Upper lobe of left lung (tissue), 6 donors: Measurements from ENCODE around the gene LYL1. TPM values are rescaled to one million over a fixed set of nuclear protein-coding genes. Genes with fewer than 3 reads are reported as not detected.

Source experiments
- ATAC-seq, 2 donors: fragments of 200-7000 bp; cut with Tn5 transposase; one replicate each; pipeline ENCODE4 v1.9.1; 2022; ENCODE audit warnings: mild to moderate bottlenecking in 2 of 2, moderate library complexity in 2 of 2; ENCODE audit not compliant: low FRiP score in 2 of 2
- DNase-seq, 2 donors: peaks; one replicate each; pipeline ENCODE4 v3.0.0-alpha.2; 2019 to 2020
- H3K27ac ChIP-seq, 4 donors: fragments of 200-600 bp; sonication (generic); one replicate each; pipeline ENCODE4 v1.5.1; 2016 to 2019
- H3K27me3 ChIP-seq, 4 donors: fragments of 200-600 bp; sonication (generic); one replicate each; pipeline ENCODE4 v1.5.1; 2017 to 2019
- H3K36me3 ChIP-seq, 4 donors: fragments of 200-600 bp; sonication (generic); one replicate each; pipeline ENCODE4 v1.5.1; 2016 to 2019
- H3K4me1 ChIP-seq, 4 donors: fragments of 200-600 bp; sonication (generic); one replicate each; pipeline ENCODE4 v1.5.1; 2018 to 2019
- H3K4me3 ChIP-seq, 4 donors: fragments of 200-600 bp; sonication (generic); one replicate each; pipeline ENCODE4 v1.5.1; 2017 to 2019; ENCODE audit warnings: mild to moderate bottlenecking in 2 of 4, moderate library complexity in 1 of 4
- H3K9me3 ChIP-seq, 4 donors: fragments of 200-600 bp; sonication (generic); one replicate each; pipeline ENCODE4 v1.5.1; 2018 to 2019
- CTCF ChIP-seq, 6 experiments: fragments of 450-650 bp in 4 of 6; fragments of 200-600 bp in 2 of 6; sonication (generic) in 2 of 6; IDR thresholded peaks; one replicate each; pipeline ENCODE4 v1.5.1; 2016 to 2019; ENCODE audit warnings: antibody characterized with exemption in 6 of 6
- EP300 ChIP-seq, 4 donors: sonication (generic); formaldehyde crosslinking; IDR thresholded peaks; one replicate each; pipeline ENCODE4 v1.5.1; 2017; ENCODE audit warnings: antibody characterized with exemption in 4 of 4, control low read depth in 2 of 4
- POLR2A ChIP-seq, 4 donors: fragments of 450-650 bp; IDR thresholded peaks; one replicate each; pipeline ENCODE4 v1.5.1; 2016 to 2017; ENCODE audit warnings: antibody characterized with exemption in 4 of 4, mild to moderate bottlenecking in 2 of 4
- POLR2AphosphoS5 ChIP-seq, 2 donors: sonication (generic); formaldehyde crosslinking; IDR thresholded peaks; one replicate each; pipeline ENCODE4 v1.5.1; 2017; ENCODE audit warnings: antibody characterized with exemption in 2 of 2
- WGBS, 2 donors: methylation state at CpG; one replicate each; pipeline ENCODE4 v1.1.5; 2017 to 2018; 5-methylcytosine and 5-hydroxymethylcytosine counted together
- total RNA-seq, 6 donors: library from RNA; depleted of rRNA in 4 of 6; stranded (reverse); fragments of >200 nt in 4 of 6; gene quantifications; one replicate each; pipeline versions ENCODE4 v1.1.0 to v1.2.1, GENCODE V29; 2016 to 2021
- donor health status: DM: no; HTN: no; CAD: no; lungs with moderate emphysema.
- donor health status: DM: no; HTN: yes; CAD: no; lungs with severe emphysema.

Gene LYL1
- total RNA-seq, 6 donors from 2014 or later, result 22.6 to 55.5 (median 31.4) TPM

- Histone ChIP-seq H3K27ac (peak overlapping the region in 3 of 4 donors; percentile 59 to 68 (median 62)), H3K27me3 (no peaks in the 10 kb centered on the region), H3K36me3 (peaks cover 13 to 34% (median 32%) of the 10 kb centered on the region in 4 donors), H3K4me3 (no peak overlapping the region), H3K4me1 (peaks cover 10 to 40% (median 24%) of the 10 kb centered on the region in 4 donors), H3K9me3 (no peaks in the 10 kb centered on the region)
- TF ChIP-seq POLR2A (IDR thresholded peaks at IDR 0.05) (no peak), EP300 (IDR thresholded peaks at IDR 0.05) (no peak), POLR2AphosphoS5 (IDR thresholded peaks at IDR 0.05) (no peak), CTCF (IDR thresholded peaks at IDR 0.05) (no peak)
- 60 to 75% methylated on average over 12 of the region's 12 CpGs for WGBS, 2 donors
- DNase-seq (no peak), ATAC-seq (no peak)
Measured at GRCh38 chr19:13133241-13133870, 30.7 kb upstream of the LYL1 start.

DNA sequence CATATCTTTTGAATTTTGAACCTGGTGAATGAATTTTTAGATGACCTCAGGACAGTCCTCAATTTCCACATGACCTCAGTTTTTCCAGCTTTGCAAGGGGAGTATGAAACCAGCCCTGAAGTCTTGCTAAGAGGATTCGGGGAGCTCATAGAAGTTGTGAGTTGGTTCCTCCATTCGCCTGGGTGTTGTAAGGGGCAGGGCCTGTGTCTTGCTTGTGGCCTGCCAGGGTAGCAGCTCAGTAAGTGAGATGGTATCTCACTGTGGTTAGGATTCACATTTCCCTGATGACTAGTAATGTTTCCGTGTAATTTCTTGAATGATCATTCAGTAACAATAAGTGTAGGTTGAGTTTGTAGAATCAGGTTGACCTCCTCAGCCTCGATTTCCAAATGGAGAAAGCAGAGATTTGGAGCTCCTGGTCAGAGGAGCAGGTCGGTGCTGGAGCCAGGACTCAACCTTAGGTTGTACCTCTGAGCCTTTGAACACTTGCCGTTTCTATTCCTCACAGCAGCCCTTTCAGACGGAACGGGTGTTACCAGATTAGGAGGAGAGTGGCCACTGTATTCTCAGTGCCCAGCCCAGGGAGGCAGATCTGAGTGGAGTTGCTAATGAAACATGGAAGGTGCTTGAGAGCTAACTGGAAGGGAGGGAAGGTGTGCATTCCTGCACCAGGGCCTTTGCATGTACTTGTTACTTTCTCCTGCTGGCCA is 30.0 kb upstream of the LYL1 start:
- Histone ChIP-seq H3K4me3 (no peak overlapping the region), H3K36me3 (peaks cover 5 to 27% (median 25%) of the 10 kb centered on the region in 4 donors), H3K27ac (peak overlapping the region in 3 of 4 donors; percentile 59 to 68 (median 62)), H3K27me3 (no peaks in the 10 kb centered on the region), H3K4me1 (peaks cover 10 to 45% (median 28%) of the 10 kb centered on the region in 4 donors), H3K9me3 (no peaks in the 10 kb centered on the region)
- ATAC-seq, result no peak
- TF ChIP-seq POLR2AphosphoS5 (IDR thresholded peaks at IDR 0.05), result no peak
- no peak for TF ChIP-seq POLR2A (IDR thresholded peaks at IDR 0.05)
- TF ChIP-seq EP300 (IDR thresholded peaks at IDR 0.05), result no peak
- TF ChIP-seq CTCF (IDR thresholded peaks at IDR 0.05), result no peak
- no peak for DNase-seq
- 61 to 73% methylated on average over 8 of the region's 8 CpGs for WGBS, 2 donors

DNA sequence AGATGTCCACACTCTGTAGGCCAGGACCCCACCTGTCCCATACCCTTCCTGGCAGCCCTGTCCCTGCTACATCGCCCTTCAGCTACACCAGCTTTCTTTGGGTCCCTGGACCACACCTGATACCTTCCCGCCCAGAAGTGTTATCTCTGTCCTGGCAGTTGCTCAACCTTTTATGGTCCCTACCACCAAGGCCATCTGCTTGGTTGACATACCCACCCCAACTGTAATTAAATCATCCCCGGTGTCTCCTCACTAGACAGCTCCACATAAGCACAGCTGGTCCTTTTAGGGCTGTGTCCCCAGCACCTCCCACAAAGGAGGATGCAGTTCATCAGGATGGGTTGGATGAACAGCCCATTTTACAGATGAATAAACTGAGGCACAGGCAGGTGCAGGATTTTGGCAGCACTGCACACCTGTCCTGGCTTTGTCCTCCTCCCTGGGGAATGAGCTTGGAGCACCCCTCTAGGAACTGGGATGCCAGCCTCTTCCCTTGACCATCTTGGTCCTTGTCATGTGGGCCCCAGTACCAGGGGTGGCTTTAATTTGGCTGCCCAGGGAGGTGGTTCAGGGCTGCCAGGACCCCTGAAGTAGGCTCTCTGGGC is 28.3 kb upstream of the LYL1 start:
- H3K4me1 ChIP-seq, result peaks cover 10 to 45% (median 25%) of the 10 kb centered on the region in 4 donors
- no peak for ATAC-seq

GRCh38 chr19:13129384-13129783 is 26.7 kb upstream of the LYL1 start:
- H3K9me3 ChIP-seq, result no peaks in the 10 kb centered on the region
- TF ChIP-seq EP300 (IDR thresholded peaks at IDR 0.05), result no peak
- TF ChIP-seq POLR2AphosphoS5 (IDR thresholded peaks at IDR 0.05), result no peak
- TF ChIP-seq POLR2A (IDR thresholded peaks at IDR 0.05), result no peak
- no peak for TF ChIP-seq CTCF (IDR thresholded peaks at IDR 0.05)
- H3K27me3 ChIP-seq, result no peaks in the 10 kb centered on the region
- 86% methylated on average over 6 of the region's 9 CpGs; no CpG with 5 or more reads in 1 of the 2 donors for WGBS, 2 donors
- no peak for DNase-seq
- H3K4me1 ChIP-seq, result peaks cover 7 to 32% (median 13%) of the 10 kb centered on the region in 4 donors
- no peak overlapping the region for H3K4me3 ChIP-seq
- H3K36me3 ChIP-seq, result peaks cover 0 to 14% (median 3%) of the 10 kb centered on the region in 4 donors
- no peak for ATAC-seq
- H3K27ac ChIP-seq, result no peak overlapping the region

More for the DNA sequence above, 28.3 kb upstream of the LYL1 start:
- H3K4me3 ChIP-seq, result no peak overlapping the region
- H3K36me3 ChIP-seq, result peaks cover 2 to 20% (median 9%) of the 10 kb centered on the region in 4 donors
- TF ChIP-seq EP300 (IDR thresholded peaks at IDR 0.05) (no peak), CTCF (IDR thresholded peaks at IDR 0.05) (no peak), POLR2AphosphoS5 (IDR thresholded peaks at IDR 0.05) (no peak), POLR2A (IDR thresholded peaks at IDR 0.05) (no peak)
- no peaks in the 10 kb centered on the region for H3K9me3 ChIP-seq
- WGBS, 2 donors, result 98% methylated on average over 3 of the region's 3 CpGs
- no peak overlapping the region for H3K27ac ChIP-seq
- DNase-seq, result no peak
- H3K27me3 ChIP-seq, result no peaks in the 10 kb centered on the region
